Measurements from ENCODE around the gene PRRT4. TPM values are rescaled to one million over a fixed set of nuclear protein-coding genes. Genes with fewer than 3 reads are reported as not detected.
A peak's percentile ranks its signal among the peaks of the same experiment; 100 is the strongest.

Gene PRRT4
- total RNA-seq, 1 experiment from 2014 or later: not detected

- no TSS peak for BruUV-seq (replicated peaks)
- TF ChIP-seq, protein P1, sequence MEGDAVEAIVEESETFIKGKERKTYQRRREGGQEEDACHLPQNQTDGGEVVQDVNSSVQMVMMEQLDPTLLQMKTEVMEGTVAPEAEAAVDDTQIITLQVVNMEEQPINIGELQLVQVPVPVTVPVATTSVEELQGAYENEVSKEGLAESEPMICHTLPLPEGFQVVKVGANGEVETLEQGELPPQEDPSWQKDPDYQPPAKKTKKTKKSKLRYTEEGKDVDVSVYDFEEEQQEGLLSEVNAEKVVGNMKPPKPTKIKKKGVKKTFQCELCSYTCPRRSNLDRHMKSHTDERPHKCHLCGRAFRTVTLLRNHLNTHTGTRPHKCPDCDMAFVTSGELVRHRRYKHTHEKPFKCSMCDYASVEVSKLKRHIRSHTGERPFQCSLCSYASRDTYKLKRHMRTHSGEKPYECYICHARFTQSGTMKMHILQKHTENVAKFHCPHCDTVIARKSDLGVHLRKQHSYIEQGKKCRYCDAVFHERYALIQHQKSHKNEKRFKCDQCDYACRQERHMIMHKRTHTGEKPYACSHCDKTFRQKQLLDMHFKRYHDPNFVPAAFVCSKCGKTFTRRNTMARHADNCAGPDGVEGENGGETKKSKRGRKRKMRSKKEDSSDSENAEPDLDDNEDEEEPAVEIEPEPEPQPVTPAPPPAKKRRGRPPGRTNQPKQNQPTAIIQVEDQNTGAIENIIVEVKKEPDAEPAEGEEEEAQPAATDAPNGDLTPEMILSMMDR (IDR thresholded peaks at IDR 0.05; ENCODE audit: unreplicated experiment): no peak
- no peak for DNase-seq
- H3K27me3 Mint-ChIP-seq (ENCODE audit: unreplicated experiment): no peaks in the 10 kb centered on the region
- intact Hi-C loops (cut with micrococcal nuclease; ENCODE audit: unreplicated experiment): no loop called here
- H3K36me3 Mint-ChIP-seq (ENCODE audit: insufficient read depth, unreplicated experiment): peaks cover 31% of the 10 kb centered on the region
- no peaks in the 10 kb centered on the region for H3K9me3 Mint-ChIP-seq (ENCODE audit: low read depth, unreplicated experiment)
- H3K4me3 Mint-ChIP-seq (ENCODE audit: low read depth, unreplicated experiment): peak overlapping the region; percentile 76
- CTCF ChIA-PET: interaction anchor here (0.8 kb wide), 1 partner anchor 59 kb away, joined by 3 read pairs; no protein-coding TSS in a partner anchor
- peaks cover 6% of the 10 kb centered on the region for H3K4me1 Mint-ChIP-seq (ENCODE audit: low read depth, unreplicated experiment)
- H3K27ac Mint-ChIP-seq (ENCODE audit: unreplicated experiment): no peak overlapping the region
Observed at GRCh38 chr7:128406314-128407232, 45.1 kb upstream of the PRRT4 start.

DNA sequence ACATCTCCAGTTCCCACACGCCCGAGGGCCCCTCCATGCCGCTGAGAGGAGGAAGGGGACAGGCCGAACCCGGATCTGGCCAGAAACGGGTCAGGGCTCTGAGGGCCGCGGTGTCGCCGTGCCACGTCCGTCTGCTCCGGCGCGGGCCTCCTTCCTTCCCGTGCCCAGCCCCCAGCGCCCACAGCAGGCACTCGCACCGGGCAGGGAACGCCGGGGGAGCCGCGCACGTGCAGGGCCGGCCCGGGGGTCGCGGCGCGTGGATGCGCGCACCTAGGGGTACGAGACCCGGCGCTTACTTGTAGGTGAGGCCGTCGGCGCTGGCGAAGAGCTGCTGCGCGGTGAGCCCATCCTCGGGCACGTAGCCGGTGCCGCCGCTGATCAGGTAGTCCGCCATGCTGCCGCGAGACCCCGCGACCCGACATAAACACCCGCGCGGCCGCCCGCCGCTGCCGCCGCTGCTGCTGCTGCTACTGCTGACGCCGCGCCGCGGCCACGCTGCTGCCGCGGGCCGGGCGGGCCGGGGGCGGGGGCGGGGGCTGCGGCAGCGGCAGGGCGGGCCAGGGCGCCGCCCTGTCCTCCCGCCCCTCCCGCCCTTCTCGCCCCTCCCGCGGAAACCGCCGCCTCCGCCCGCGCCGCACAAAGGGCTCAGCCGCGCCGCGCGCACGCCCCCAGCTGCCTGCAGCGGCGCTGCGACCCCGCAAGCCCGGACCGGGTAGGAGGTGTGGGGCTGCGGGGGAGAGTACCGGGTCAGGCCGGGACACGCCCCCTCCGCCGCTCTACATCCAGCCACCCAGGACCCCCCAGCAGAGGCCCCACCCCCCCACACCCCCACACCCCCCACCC is 44.2 kb upstream of the PRRT4 start:
- intact Hi-C loops (cut with micrococcal nuclease; ENCODE audit: unreplicated experiment): no loop called here
- peak; percentile 33 for DNase-seq
- Mint-ChIP-seq H3K9me3 (ENCODE audit: low read depth, unreplicated experiment) (no peaks in the 10 kb centered on the region), H3K27ac (ENCODE audit: unreplicated experiment) (no peak overlapping the region), H3K27me3 (ENCODE audit: unreplicated experiment) (no peaks in the 10 kb centered on the region), H3K36me3 (ENCODE audit: insufficient read depth, unreplicated experiment) (peaks cover 40% of the 10 kb centered on the region), H3K4me3 (ENCODE audit: low read depth, unreplicated experiment) (peak overlapping the region; percentile 76), H3K4me1 (ENCODE audit: low read depth, unreplicated experiment) (peaks cover 6% of the 10 kb centered on the region)
- TF ChIP-seq, protein P1 (IDR thresholded peaks at IDR 0.05; ENCODE audit: unreplicated experiment): no peak
- BruUV-seq (replicated peaks): no TSS peak
- CTCF ChIA-PET: no interaction called here

- TF ChIP-seq, protein P1 (IDR thresholded peaks at IDR 0.05; ENCODE audit: unreplicated experiment): no peak
- H3K27ac Mint-ChIP-seq (ENCODE audit: unreplicated experiment): peak overlapping the region; percentile 42
- CTCF ChIA-PET: interaction anchor here (1.1 kb wide), 1 partner anchor 14 kb away, joined by 5 read pairs; no protein-coding TSS in a partner anchor
- H3K9me3 Mint-ChIP-seq (ENCODE audit: low read depth, unreplicated experiment): no peaks in the 10 kb centered on the region
- no peaks in the 10 kb centered on the region for H3K27me3 Mint-ChIP-seq (ENCODE audit: unreplicated experiment)
- TSS peak; percentile 11 for BruUV-seq (replicated peaks)
- H3K36me3 Mint-ChIP-seq (ENCODE audit: insufficient read depth, unreplicated experiment): peaks cover 40% of the 10 kb centered on the region
- H3K4me3 Mint-ChIP-seq (ENCODE audit: low read depth, unreplicated experiment): peak overlapping the region; percentile 76
- intact Hi-C loops (cut with micrococcal nuclease; ENCODE audit: unreplicated experiment): no loop called here
- peaks cover 6% of the 10 kb centered on the region for H3K4me1 Mint-ChIP-seq (ENCODE audit: low read depth, unreplicated experiment)
- peak; percentile 42 for DNase-seq
Observed at GRCh38 chr7:128404886-128405470, 43.5 kb upstream of the PRRT4 start.

DNA sequence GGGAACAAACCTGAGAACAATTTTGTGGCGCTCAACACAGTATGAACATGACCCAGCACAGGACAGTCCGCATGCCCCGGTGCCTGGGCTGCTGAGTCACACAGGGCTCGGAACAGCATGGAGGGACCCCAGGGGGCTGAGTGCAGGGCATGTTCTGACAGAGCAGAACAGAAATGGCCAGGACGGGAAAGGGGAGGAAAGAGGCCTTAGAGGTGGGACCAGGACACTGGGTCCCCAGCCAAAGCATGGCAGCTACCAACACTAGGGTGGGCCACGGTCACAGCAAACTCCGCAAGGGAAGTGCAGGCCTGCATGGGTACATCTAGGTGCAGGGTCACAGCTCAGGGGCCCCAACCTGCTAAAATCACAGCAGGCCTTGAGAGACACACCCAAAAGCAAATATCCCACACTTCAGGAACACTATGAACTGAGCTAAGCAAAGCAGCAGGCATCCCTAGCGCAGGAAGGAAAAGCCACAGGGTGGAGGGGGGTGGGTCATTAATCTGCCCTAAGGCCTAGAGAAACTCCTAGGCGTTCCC is 42.7 kb upstream of the PRRT4 start:
- DNase-seq: no peak
- BruUV-seq (replicated peaks): no TSS peak
- H3K4me3 Mint-ChIP-seq (ENCODE audit: low read depth, unreplicated experiment): peak overlapping the region; percentile 76
- peaks cover 34% of the 10 kb centered on the region for H3K36me3 Mint-ChIP-seq (ENCODE audit: insufficient read depth, unreplicated experiment)
- peaks cover 6% of the 10 kb centered on the region for H3K4me1 Mint-ChIP-seq (ENCODE audit: low read depth, unreplicated experiment)
- H3K27me3 Mint-ChIP-seq (ENCODE audit: unreplicated experiment): no peaks in the 10 kb centered on the region
- intact Hi-C loops (cut with micrococcal nuclease; ENCODE audit: unreplicated experiment): no loop called here
- TF ChIP-seq, protein P1 (IDR thresholded peaks at IDR 0.05; ENCODE audit: unreplicated experiment): no peak
- no peak overlapping the region for H3K27ac Mint-ChIP-seq (ENCODE audit: unreplicated experiment)
- CTCF ChIA-PET: interaction anchor here (0.7 to 1.1 kb wide), 2 partner anchors 14 to 75 kb away, joined by 4 to 5 read pairs; no protein-coding TSS in a partner anchor
- H3K9me3 Mint-ChIP-seq (ENCODE audit: low read depth, unreplicated experiment): no peaks in the 10 kb centered on the region

Measured in Calu3 (cell line).